RWPE2 (cell line): ENCODE results near the gene GIPC1.
A peak's percentile ranks its signal among the peaks of the same experiment; 100 is the strongest.

Source experiments
- ATAC-seq: fragments of 200-7000 bp; cut with Tn5 transposase; 3 replicates; pipeline ENCODE4 v1.9.1; 2021; ENCODE audit warnings: low read depth
- DNase-seq: peaks from one replicate; pipeline ENCODE4 v3.0.0-alpha.2; 2020; ENCODE audit warnings: low spot score
- H3K27ac ChIP-seq: fragments of 450-650 bp; 2 replicates; pipeline ENCODE4 v1.5.1; 2017; ENCODE audit warnings: mild to moderate bottlenecking; ENCODE audit not compliant: poor library complexity, severe bottlenecking
- H3K27me3 ChIP-seq: fragments of 250-450 bp; sonication (Bioruptor Pico); 2 replicates; pipeline ENCODE4 v1.5.1; 2021; ENCODE audit warnings: mild to moderate bottlenecking, moderate library complexity; ENCODE audit not compliant: insufficient read depth, poor library complexity, severe bottlenecking
- H3K36me3 ChIP-seq: fragments of 250-450 bp; sonication (Bioruptor Pico); 2 replicates; pipeline ENCODE4 v1.5.1; 2020; ENCODE audit warnings: low read depth, mild to moderate bottlenecking, moderate library complexity
- H3K4me1 ChIP-seq: fragments of 250-450 bp; sonication (Bioruptor Pico); 2 replicates; pipeline ENCODE4 v1.5.1; 2021; ENCODE audit warnings: mild to moderate bottlenecking, moderate library complexity; ENCODE audit not compliant: insufficient read depth, poor library complexity, severe bottlenecking
- H3K4me3 ChIP-seq: fragments of 250-450 bp; sonication (Bioruptor Pico); 2 replicates; pipeline ENCODE4 v1.5.1; 2021; ENCODE audit warnings: mild to moderate bottlenecking, moderate library complexity; ENCODE audit not compliant: severe bottlenecking
- H3K9me3 ChIP-seq: fragments of 250-450 bp; sonication (Bioruptor Pico); 2 replicates; pipeline ENCODE4 v1.5.1; 2021; ENCODE audit warnings: mild to moderate bottlenecking, moderate library complexity; ENCODE audit not compliant: severe bottlenecking
- CTCF ChIP-seq: fragments of 450-650 bp; IDR thresholded peaks from one replicate; pipeline ENCODE4 v1.5.1; 2017; ENCODE audit warnings: mild to moderate bottlenecking, moderate library complexity; ENCODE audit not compliant: poor library complexity, severe bottlenecking

GIPC1 gene

GRCh38 chr19:14494910-14495671 is 836 bp downstream of the GIPC1 start:
- no peak for TF ChIP-seq CTCF
- DNase-seq (no peak), ATAC-seq (peak; percentile 20; the same call in 2 of the 3 replicates)
- Histone ChIP-seq H3K9me3 (no peaks in the 10 kb centered on the region), H3K4me3 (peak overlapping the region; percentile 55), H3K27ac (peak overlapping the region; percentile 80), H3K27me3 (no peaks in the 10 kb centered on the region), H3K4me1 (peaks cover 20% of the 10 kb centered on the region), H3K36me3 (peaks cover 44% of the 10 kb centered on the region)

GRCh38 chr19:14494411-14494810 is 1.5 kb downstream of the GIPC1 start:
- ATAC-seq (no peak), DNase-seq (no peak)
- peak overlapping the region; percentile 80 for H3K27ac ChIP-seq
- peaks cover 51% of the 10 kb centered on the region for H3K36me3 ChIP-seq
- H3K4me3 ChIP-seq, result peak overlapping the region; percentile 55
- no peaks in the 10 kb centered on the region for H3K9me3 ChIP-seq
- TF ChIP-seq CTCF, result no peak
- peaks cover 20% of the 10 kb centered on the region for H3K4me1 ChIP-seq
- H3K27me3 ChIP-seq, result no peaks in the 10 kb centered on the region

- Histone ChIP-seq H3K4me3 (no peak overlapping the region), H3K27me3 (no peaks in the 10 kb centered on the region), H3K27ac (no peak overlapping the region), H3K9me3 (no peaks in the 10 kb centered on the region), H3K36me3 (peaks cover 62% of the 10 kb centered on the region), H3K4me1 (peaks cover 20% of the 10 kb centered on the region)
- DNase-seq (no peak), ATAC-seq (no peak)
- no peak for TF ChIP-seq CTCF
These were observed 3.1 kb downstream of the GIPC1 start for GRCh38 chr19:14492756-14493337.

- DNase-seq, result no peak
- no peaks in the 10 kb centered on the region for H3K27me3 ChIP-seq
- no peaks in the 10 kb centered on the region for H3K4me1 ChIP-seq
- H3K27ac ChIP-seq, result no peak overlapping the region
- no peaks in the 10 kb centered on the region for H3K9me3 ChIP-seq
- H3K4me3 ChIP-seq, result no peak overlapping the region
- peaks cover 88% of the 10 kb centered on the region for H3K36me3 ChIP-seq
- no peak for TF ChIP-seq CTCF
- no peak for ATAC-seq
These were observed 8.4 kb downstream of the GIPC1 start for GRCh38 chr19:14487370-14488125.
